Measurements from ENCODE around the gene NOA1. TPM values are rescaled to one million over a fixed set of nuclear protein-coding genes. Genes with fewer than 3 reads are reported as not detected.

Gene NOA1
- 21.4 and 23.5 TPM in 2 replicates for total RNA-seq (2014; rRNA removed; shearing (Covaris generic))
- 24.5 and 25.3 TPM in 2 replicates for polyA plus RNA-seq (2015; cell fraction: cytosol; rRNA removed)
- 27.6 and 28.1 TPM in 2 replicates for polyA plus RNA-seq (2015; cell fraction: nucleus; rRNA removed)

DNA sequence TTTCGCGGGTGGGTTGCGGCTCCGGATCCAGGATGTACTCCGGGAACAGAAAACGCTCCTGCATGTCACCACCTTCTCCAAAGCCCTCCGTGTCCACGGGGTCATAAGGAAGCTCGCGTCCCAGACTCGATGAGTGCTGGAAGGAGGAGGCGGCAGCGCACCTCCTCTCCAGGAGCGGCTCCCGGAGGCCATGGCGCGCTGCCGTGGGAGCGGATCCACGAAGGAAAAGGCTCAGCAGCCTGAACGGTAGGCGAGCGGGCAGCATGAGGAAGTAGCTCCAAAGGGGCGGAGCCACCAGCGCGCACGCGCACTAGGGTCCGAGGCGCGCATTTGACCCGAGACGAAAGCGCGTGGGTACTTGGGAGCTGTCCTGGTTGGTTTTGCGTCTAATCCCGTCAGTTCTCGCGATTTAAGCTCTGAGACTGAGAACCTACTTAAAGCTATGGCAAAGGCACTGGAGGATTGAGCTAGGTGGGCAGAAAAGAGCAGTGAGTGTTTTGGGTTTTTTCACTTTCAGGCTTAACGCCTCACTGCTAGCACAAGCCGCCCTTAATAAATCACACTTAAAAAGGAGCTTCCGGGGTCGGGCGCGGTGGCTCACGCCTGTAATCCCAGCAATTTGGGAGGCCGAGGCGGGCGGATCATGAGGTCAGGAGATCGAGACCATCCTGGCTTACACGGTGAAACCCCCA is at the start of gene NOA1:
Gene NOA1, minus strand, starts transcription at position 286 of the 692 bp plus-strand sequence. Its CDS starts 21 bp downstream, at position 265.
- DNase-seq (ENCODE audit: low read depth), result peak; percentile 99

DNA sequence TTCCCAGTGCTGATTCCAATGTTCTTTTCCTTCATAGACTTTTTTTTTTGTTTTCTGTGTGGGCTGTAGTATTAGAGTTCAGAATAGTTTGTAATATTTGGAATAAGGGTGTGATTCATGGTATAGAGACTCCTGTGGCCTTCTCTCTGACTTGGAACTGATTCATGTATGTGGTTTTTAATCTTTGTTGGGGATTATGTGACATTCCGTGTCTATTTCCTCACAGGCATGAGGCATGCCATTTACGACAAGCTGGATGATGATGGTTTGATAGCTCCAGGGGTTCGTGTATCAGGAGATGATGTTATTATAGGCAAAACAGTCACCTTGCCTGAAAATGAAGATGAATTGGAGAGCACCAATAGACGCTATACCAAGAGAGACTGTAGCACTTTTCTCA is 45.7 kb upstream of the NOA1 start:
- DNase-seq (ENCODE audit: low read depth), result peak; percentile 98

DNA sequence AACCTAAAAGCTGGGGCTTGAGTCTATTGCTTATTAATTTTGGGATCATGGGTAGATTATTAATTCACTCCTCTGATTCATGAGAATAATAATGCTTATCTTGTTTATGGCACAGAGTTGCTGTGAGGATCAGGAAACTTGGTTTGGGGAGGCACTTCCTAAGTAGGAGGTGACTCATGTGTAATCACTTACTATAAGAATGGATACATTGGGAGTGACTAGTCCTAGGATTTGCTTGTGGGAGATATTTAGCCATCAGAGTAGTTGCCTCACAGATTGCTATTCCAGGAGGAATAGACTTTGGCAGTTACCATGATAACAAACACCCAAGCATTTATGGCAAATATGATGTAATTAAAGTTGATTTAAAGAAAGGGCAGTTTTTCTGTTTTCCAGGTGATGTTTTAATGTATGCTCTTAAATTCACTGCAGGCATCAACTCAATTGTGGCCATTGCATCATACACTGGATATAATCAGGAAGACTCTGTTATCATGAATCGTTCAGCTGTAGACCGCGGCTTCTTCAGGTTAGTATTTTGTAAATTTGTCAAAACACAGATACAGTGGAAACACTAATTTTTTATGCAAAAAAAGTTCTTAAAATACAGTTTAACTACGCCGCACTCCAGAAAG is 43.2 kb upstream of the NOA1 start:
- peak; percentile 92 for DNase-seq (ENCODE audit: low read depth)

DNA sequence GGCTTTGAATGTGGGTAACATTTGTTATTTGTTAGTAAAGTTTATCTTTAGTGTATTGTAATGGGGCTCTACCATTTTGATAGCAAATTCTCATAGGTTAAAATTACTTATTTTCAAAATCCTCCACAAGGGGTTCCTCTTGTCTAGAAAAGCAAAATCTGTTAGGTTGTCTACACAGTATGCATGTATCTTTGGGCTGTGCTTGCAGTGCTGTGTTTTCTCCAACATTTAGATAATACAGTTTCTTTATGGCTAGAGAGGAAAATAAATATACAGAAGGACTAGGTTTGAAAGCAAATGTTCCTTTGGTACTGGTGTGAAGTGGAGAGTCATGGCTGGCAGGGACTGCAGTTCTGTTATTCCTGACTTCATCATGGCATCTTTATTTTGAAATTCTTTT is 41.6 kb upstream of the NOA1 start:
- DNase-seq (ENCODE audit: low read depth), result no peak

DNA sequence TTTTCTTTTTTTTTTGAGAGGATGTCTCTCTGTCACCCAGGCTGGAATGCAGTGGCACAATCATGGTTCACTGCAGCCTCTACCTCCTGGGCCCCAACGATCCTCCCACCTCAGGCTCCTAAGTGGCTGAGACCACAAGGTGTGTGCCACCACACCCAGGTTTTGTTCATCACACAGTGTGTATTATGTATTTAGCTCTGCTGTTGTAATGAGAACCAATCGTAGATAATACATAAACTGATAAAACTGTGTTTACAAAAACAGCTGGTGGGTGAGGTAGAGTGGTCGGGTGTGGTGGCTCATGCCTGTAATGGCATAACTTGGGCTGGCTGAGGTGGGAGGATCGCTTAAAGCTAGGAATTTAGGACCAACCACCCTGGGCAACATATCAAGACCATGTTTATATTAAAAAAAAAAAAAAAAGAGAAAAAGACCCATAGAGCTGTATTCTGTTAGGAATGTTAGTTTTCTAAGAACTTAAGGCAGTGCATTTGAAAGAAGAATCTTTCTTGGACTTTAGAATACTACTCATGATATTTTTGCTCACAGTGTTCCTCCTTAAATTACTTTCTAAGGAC is 36.2 kb upstream of the NOA1 start:
- DNase-seq (ENCODE audit: low read depth), result no peak

DNA sequence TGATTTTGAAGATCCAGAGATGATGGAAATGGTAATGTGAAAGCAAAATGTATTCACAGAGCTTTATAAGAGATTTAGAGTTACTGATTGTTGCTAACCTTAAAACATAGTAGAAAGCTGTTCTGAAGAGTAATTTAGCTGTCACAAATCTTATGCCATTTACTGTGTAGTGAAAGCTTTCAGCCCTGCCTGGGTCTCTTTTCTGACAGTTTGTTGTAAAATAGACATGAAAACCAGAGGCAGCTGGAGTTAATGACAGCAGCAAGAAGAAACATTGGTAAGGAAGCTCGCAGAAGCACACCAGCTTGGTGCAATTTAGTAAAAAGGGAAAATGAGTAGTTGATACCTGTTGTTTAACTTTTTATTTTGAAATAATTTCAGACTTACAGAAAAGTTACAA is 22.3 kb upstream of the NOA1 start:
- DNase-seq (ENCODE audit: low read depth), result no peak

DNA sequence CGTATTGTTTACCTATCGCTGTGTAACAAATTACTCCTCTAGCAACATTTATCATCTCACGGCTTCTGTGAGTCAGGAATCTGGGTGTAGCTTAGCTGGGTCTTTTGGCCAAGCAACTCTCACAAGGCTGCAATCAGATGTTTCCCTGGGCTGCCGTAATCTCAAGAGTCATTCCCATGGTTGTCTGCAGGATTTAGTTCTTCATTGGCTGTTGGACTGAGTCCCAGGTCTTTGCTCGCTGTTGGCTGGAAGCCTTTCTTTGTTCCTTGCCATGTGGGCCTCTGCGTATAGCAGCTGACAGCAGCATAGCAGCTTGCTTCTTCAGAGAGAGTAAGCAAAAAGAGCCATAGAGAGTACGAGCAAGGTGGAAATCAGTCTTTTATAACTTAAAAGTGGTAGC is 18.1 kb upstream of the NOA1 start:
- no peak for DNase-seq (ENCODE audit: low read depth)

DNA sequence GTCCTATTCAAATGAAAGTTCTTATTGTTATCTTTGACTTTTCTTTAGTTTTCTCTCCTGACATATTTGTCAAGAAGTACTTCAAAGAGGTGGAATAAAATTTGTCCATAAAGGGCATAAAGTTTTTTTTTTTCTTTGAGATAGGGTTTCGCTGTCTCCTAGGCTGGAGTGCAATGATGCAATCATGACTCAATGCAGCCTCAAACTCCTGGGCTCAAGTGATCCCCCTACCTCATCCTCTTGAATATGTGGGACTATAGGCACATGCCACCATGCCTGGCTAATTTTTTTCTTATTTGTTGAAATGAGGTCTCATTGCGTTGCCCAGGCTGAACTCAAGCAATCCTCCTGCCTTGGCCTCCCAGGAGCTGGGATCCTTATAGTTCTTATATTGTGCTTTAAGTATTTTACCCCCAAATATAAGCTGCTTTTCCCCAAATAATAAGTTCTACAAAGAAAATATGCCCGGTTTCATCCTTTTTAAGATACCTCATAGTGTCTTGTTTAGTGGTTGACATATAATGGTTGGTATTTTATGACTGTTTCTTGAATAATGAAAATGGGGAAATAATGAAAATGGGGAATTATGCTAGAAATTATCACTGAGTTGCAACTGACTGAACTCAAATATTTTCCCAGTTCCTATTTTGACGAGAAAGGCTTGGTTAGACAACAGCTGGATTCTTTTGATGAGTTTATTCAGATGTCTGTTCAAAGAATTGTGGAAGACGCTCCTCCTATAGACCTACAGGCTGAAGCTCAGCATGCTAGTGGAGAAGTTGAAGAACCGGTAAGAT is 12.9 kb upstream of the NOA1 start:
- DNase-seq (ENCODE audit: low read depth), result peak; percentile 66

DNA sequence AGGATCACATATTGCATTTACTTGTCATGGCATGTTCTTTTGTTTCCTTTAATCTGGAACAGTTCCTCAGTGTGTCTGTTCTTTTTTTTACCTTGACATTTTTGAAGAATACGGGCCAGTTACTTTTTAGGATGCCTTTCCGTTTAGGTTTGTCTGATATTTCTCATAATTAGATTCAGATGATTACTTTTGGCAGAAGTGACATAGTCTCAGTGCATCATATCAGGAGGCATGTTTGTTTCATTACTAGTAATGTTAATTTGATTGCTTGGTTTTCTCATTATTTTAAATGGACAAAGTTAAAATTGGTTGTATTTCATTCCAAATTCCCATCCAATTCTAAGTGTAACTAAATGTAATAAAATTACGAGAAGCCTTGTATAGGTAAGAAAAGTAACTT is 9.5 kb upstream of the NOA1 start:
- DNase-seq (ENCODE audit: low read depth), result no peak

DNA sequence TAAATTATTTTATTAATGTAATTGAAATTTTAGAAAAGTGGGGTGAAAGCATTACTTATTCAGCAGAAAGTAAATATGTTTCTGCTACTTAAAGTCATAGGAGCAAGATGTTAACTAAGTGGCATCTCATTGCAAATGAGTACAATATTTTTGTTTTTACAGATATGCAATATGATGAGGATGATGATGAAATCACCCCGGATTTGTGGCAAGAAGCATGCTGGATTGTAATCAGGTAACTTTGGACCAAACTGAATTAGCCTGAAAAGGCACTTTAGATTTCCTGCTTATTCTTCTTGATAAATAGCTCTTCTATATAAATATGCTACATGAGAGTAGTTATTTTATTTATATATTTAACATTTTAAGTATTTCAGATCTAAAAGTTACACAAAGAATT is 8.8 kb upstream of the NOA1 start:
- no peak for DNase-seq (ENCODE audit: low read depth)

DNA sequence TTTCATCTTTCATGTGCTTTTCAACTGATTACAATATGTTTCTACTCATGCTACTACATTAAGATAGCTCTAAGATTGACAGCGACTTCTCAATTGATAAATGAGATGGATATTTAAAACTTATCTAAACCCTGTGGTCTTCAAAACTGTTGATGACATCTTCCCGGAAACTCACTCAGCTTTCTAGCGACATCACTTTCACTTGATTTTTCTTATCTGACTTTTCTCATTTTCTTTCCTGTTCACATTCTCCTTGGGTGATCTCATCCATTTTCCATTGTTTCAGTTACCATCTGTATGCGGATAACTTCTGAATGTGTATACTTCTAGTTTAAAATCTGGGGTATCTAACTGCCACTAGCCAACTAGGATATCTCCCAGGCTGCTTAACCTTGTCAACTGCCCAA is 4.4 kb upstream of the NOA1 start:
- peak; percentile 52 for DNase-seq (ENCODE audit: low read depth)

DNA sequence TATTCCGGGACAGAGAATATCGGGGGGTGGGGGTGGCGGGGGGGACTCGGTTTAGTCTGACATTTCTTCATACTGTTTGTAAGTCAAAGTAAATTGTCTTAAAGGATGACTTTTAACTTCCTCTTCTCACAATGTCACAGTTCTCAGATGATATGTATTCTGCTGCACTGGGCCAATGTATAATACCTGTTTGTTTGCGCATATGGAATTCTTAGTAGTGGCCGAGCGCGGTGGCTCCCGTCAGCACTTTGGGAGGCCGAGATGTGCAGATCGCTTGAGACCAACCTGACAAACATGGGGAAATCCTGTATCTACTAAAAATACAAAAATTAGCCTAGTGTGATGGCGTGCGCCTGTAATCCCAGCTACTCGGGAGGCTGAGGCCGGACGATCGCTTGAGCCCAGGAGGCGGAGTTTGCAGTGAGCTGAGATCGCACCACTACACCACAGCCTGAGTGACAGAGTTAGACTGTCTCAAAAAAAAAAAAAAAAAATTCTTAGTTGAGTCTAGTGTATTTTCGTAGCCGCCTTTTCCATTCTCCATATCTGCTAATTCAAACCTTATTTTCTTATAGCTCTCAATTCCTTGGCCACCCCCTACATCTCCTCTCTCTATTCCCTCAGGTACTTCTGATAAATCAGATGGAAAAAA is 2.1 kb upstream of the NOA1 start:
- peak; percentile 34 for DNase-seq (ENCODE audit: low read depth)

DNA sequence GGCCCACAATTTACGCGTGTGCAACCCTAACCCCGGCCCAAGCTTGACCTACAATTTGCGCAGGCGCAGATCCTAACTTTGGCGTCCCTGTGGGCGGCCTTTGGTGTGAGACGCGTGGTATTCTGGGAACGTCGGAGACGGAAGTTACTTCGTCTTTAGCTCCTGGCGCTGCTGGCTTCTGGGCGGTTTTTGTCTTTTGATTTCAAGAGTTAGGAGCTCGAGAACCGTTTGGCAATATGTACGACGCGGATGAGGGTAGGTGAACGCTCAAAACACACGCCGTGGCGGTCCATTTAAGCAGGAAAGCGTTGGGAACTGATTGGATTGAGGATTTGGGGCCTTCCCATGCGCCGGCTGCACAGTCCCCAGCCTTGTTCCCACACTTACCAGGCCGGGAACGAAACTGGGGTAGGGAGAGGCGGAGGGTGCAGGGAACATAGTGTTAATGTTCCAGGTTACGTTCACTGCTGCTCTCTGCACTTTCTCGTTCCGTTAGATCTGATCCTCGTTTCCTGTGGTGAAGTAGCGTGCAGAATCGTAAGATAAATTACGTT is 1.4 kb upstream of the NOA1 start, which contains the start of gene POLR2B:
Gene POLR2B, plus strand, starts transcription at position 147 of the 554 bp plus-strand sequence. Its CDS starts 90 bp downstream, at position 237.
- DNase-seq (ENCODE audit: low read depth), result peak; percentile 85

DNA sequence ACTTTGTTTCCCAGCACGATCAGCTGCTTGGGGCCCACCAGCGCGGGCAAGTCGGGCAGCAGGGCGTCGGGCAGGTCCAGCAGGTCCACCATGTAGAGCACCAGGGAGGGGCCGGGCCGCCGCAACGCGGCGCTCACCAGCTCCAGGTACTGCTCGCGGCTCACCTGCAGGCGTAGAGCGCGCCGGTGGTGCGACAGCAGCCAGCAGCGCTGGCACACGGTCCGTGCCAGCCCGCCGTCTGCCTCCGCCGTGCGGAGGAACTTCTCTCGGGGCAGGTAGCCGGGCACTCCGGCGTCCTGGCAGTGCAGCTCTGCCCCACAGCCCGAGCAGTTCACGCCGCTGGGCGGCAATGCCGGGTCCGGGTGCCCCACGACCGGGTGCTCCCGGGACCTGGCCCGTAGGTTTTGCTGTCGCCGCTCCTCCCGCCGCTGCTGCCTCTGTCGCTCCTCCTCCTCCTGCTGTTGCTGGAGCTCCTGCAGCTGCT is 527 bp downstream of the NOA1 start:
- DNase-seq (ENCODE audit: low read depth), result peak; percentile 13

DNA sequence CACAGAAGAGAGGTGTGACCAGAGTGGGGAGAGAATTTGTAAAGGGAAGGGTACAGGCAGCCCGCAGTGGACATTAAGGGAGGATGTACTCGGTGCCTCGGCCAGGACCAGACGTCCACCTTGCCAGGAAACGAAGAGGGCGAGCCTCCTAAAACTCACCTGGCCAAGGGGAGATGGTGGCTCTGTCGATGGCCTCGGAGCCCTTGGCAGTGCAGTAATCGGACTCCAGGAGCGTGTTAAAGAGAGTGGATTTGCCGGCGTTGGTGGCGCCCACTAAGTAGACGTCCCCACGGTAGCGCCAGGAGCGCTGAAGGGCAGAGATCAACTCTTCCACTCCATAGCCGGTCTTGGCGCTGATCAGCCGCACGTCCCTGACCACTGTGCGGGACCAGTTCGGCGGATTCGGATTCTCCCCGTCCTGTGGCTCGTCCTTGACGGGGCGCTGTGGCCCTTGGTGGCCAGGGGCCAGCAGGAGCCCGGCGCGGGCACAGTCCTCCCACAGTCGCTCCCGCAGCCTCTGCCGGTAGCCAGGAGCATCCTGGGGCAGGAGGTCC is 1.0 kb downstream of the NOA1 start:
- DNase-seq (ENCODE audit: low read depth), result no peak

DNA sequence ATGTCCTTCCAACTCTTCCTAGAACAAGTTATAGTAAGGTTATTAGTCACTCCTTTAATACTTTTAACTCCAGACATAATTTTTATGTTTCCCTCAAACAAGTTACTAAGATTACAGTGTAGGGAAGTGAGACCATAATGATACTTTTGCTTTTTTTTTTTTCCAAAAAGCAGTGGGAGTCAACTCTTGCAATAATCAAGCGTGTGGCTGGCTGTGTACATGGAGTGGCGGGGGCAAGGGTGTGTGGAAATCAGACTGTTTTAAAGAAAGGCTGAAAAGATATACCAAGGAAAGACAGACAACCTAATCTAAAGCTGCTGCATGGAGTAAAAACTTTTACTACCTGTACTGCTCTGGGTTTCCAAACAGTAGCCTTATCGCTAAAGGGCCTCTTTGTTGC is 4.1 kb downstream of the NOA1 start:
- no peak for DNase-seq (ENCODE audit: low read depth)

DNA sequence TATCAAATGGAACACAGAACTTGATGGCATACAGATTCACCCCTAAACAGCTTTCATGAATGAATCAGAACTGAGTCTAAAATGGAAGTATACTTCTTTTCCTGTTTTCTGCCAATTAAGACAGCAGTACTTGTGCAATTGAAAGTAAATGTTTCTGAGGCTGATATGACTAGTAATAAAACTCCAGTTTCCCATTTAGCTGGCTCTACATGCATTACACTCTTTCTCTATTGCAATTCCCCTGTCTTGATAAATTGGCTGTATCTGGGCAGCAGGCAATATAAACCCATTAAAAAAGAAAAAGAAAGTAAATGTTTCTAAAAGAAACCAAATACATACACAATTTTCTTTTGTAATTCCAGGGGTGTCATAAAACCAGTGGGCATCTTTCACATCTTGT is 4.6 kb downstream of the NOA1 start:
- DNase-seq (ENCODE audit: low read depth), result no peak

DNA sequence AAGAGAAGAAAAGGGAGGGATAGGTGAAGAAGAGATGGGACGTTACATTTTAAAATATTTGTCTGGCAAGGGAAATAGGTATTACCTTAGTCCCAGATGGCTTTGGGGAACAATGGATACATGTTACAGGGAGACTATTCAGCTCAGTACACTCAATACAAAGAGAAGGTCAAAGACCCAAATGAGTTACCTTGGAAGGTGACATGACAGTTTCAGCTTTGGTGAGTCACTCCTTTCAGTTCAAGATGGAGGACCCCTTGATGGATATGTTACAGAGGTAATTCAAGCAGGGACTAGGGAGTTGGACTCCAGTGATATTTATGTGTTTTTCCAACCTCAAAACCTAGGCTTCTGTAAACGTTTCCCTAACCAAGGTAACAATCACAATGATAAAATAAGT is 5.0 kb downstream of the NOA1 start:
- DNase-seq (ENCODE audit: low read depth), result no peak

DNA sequence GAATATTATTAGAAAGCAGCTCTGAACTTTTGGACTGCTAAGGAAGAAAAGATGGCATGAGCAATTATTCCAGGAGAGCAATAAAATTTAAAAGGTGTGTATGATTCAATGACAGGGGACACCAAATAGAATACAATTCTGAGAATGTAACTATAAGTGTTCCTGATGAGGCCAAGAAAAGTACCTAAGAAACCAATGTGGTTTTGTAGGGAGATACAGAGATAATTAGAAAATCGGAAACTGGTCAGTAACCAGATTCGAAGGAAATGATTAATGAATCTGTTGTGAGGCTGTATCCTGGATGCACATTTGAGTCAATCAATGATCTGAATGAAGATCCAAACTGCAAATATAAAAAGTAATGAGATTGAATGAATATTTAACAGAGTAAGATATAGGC is 6.0 kb downstream of the NOA1 start:
- no peak for DNase-seq (ENCODE audit: low read depth)

DNA sequence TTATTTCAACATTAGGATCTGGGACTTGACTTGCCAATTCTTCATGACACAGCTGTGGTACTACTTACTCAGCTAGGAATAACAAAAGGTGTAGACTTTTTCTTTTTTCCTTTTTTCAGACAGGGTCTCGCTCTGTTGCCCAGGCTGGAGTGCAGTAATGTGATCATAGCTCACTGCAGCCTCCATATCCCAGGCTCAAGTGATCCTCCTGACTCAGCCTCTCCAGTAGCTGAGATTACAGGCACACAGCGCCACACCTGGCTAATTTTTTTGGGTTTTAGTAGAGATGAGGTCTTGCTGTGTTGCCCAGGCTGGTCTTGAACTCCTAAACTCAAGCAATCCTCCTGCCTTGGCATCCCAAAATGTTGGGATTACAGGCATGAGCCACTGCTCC is 16.3 kb downstream of the NOA1 start:
- DNase-seq (ENCODE audit: low read depth), result no peak
